ENCODE results near the gene HOXA13. TPM values are rescaled to one million over a fixed set of nuclear protein-coding genes. Genes with fewer than 3 reads are reported as not detected.

HOXA13 gene
- total RNA-seq, 4 donors from 2014 or later = 0.12 TPM; not detected in 3

DNA sequence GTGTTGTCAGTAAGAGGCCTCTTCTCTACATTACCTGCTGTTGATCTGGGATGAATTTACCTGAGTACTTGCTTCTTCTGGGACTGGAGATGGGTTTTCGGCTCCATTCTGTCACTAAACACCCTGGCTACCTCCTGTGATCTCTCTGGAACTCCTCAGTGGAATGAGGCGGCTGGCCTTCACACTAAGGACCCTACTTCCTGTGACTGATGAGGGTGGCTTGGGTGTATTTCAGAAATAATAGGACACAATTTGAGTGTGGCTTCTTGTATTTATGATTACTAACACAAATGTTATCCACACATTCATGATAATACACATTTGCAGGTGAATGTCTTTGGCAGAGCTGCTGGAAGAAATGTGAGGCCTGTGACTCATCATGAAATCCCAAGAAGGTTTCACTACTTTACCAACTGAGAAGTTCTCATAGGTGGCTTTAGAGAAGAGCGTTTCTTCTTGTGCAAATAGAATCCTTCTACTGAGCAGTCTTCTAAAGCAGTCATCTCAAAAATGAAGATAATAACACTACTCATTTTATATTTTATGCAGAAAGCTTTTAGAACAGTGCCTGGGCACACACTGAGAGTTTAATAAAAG, 21.4 kb upstream of the HOXA13 start:
- no peak for ATAC-seq
- H3K27me3 ChIP-seq = peaks cover 99% of the 10 kb centered on the region
- no peaks in the 10 kb centered on the region for H3K9me3 ChIP-seq
- no peak overlapping the region for H3K4me3 ChIP-seq
- H3K36me3 ChIP-seq = no peaks in the 10 kb centered on the region
- H3K27ac ChIP-seq = no peak overlapping the region
- 94 to 100% methylated on average over 1 to 2 of the region's 3 CpGs for WGBS, 2 donors (ENCODE audit: low coverage in 1 of 2)
- H3K4me1 ChIP-seq = peaks cover 0 to 14% (median 0%) of the 10 kb centered on the region in 3 donors
- TF ChIP-seq POLR2AphosphoS5 (IDR thresholded peaks at IDR 0.05) = no peak
- TF ChIP-seq EP300 (IDR thresholded peaks at IDR 0.05) = no peak
- no peak for TF ChIP-seq POLR2A (IDR thresholded peaks at IDR 0.05)
- TF ChIP-seq, protein P1, sequence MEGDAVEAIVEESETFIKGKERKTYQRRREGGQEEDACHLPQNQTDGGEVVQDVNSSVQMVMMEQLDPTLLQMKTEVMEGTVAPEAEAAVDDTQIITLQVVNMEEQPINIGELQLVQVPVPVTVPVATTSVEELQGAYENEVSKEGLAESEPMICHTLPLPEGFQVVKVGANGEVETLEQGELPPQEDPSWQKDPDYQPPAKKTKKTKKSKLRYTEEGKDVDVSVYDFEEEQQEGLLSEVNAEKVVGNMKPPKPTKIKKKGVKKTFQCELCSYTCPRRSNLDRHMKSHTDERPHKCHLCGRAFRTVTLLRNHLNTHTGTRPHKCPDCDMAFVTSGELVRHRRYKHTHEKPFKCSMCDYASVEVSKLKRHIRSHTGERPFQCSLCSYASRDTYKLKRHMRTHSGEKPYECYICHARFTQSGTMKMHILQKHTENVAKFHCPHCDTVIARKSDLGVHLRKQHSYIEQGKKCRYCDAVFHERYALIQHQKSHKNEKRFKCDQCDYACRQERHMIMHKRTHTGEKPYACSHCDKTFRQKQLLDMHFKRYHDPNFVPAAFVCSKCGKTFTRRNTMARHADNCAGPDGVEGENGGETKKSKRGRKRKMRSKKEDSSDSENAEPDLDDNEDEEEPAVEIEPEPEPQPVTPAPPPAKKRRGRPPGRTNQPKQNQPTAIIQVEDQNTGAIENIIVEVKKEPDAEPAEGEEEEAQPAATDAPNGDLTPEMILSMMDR (IDR thresholded peaks at IDR 0.05) = no peak

DNA sequence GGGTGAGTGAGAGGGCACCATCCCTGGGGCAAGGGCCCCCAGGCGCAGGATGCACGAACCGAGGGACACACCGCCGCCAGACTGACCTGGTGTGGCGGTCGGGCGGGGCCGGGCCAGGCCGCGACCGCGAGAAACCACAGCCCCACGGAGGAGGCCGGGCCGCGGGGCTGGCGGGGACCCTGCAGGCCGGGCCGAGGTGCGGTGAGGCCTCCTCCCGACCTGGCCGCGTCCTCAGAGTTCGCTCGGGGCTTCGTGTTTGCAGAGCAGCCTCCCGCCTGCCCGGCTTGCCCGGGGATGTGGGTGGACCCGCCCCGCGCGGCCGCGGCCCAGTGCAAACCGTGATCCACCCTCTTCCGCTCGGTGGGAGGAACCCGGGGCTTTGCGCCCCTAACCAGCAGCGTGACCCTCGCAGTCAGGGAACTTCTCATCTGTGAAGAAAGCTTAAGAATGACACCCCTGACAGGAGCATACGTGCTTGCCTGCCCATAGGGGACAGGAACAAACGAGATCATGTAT, 20.6 kb upstream of the HOXA13 start:
- no peaks in the 10 kb centered on the region for H3K9me3 ChIP-seq
- H3K27ac ChIP-seq = no peak overlapping the region
- no peaks in the 10 kb centered on the region for H3K36me3 ChIP-seq
- 41 to 100% methylated on average over 1 to 5 of the region's 45 CpGs for WGBS, 2 donors (ENCODE audit: low coverage in 1 of 2)
- TF ChIP-seq POLR2AphosphoS5 (IDR thresholded peaks at IDR 0.05) (no peak), POLR2A (IDR thresholded peaks at IDR 0.05) (no peak), EP300 (IDR thresholded peaks at IDR 0.05) (no peak)
- TF ChIP-seq, protein P1 (IDR thresholded peaks at IDR 0.05) = no peak
- no peak overlapping the region for H3K4me3 ChIP-seq
- H3K27me3 ChIP-seq = peaks cover 99% of the 10 kb centered on the region
- no peak for ATAC-seq
- H3K4me1 ChIP-seq = peaks cover 0 to 12% (median 0%) of the 10 kb centered on the region in 3 donors

DNA sequence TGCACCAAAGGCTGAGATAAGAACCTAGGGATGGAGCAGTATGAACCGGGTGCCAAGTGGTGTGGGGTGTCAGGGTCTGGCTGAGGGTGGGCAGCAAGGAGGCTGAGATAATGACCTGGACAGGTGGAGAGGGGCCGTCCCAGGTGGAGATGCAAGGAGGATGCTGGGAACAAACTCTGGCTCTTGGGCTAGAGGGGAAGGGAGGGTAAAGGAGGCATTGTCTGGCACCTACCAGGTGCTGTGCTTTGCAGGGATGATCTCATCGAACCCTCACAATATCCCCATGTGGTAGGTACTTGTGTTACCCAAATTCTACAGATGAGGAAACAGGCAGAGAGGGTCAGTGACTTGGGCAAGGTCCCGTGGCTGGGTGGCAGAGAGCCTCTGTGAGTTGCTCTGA, 19.9 kb upstream of the HOXA13 start:
- no peak overlapping the region for H3K27ac ChIP-seq
- no peaks in the 10 kb centered on the region for H3K9me3 ChIP-seq
- H3K4me3 ChIP-seq = no peak overlapping the region
- ATAC-seq = no peak
- H3K27me3 ChIP-seq = peaks cover 99% of the 10 kb centered on the region
- WGBS, 2 donors (ENCODE audit: low coverage in 1 of 2) = 83 to 90% methylated on average over 1 to 2 of the region's 4 CpGs
- H3K4me1 ChIP-seq = peaks cover 0 to 6% (median 0%) of the 10 kb centered on the region in 3 donors
- TF ChIP-seq POLR2AphosphoS5 (IDR thresholded peaks at IDR 0.05) (no peak), POLR2A (IDR thresholded peaks at IDR 0.05) (no peak)
- TF ChIP-seq, protein P1 (IDR thresholded peaks at IDR 0.05) = no peak
- no peaks in the 10 kb centered on the region for H3K36me3 ChIP-seq

DNA sequence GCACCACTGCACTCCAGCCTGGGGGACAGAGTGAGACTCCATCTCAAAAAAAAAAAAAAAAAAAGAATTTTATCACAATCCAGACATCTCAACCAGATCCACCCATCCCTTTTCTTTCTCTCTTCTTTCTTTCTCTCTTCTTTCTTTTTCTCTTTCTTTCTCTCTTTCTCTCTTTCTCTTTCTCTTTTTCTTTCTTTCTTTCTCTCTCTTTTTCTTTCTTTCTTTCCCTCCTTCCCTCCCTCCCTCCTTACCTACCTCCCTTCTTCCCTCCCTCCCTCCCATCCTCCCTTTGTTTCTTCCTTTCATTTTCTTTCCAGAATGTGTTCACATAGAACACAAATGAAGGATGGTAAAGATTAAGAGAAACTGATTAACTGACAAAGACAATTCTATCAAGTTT, 18.1 kb upstream of the HOXA13 start:
- H3K36me3 ChIP-seq = no peaks in the 10 kb centered on the region
- no peak for ATAC-seq
- H3K27ac ChIP-seq = no peak overlapping the region
- no peak overlapping the region for H3K4me3 ChIP-seq
- peaks cover 99% of the 10 kb centered on the region for H3K27me3 ChIP-seq
- no peak for TF ChIP-seq EP300 (IDR thresholded peaks at IDR 0.05)
- TF ChIP-seq, protein P1 (IDR thresholded peaks at IDR 0.05) = no peak
- no peak for TF ChIP-seq POLR2AphosphoS5 (IDR thresholded peaks at IDR 0.05)
- TF ChIP-seq POLR2A (IDR thresholded peaks at IDR 0.05) = no peak
- no peaks in the 10 kb centered on the region for H3K9me3 ChIP-seq
- peaks cover 0 to 16% (median 4%) of the 10 kb centered on the region in 3 donors for H3K4me1 ChIP-seq

DNA sequence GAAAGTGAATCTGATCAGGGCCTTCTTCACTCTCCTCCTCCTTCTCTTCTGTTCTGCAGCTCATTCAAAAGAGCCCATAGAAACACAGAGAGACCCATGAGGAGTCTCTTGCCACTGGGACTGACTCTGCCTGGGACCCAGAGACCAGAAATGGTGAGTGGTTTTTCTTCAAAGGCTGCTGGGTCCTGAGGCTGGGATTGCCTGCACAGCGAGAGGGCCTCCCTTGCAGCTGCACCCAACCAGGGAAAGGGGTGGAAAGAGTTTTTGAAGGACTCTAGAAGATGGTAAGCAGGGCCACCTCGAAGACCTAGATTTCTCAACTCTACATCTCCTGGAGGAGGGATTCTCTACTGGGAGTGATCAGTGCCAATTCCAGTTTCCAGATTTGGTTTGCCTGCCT, 15.5 kb upstream of the HOXA13 start:
- H3K9me3 ChIP-seq = no peaks in the 10 kb centered on the region
- TF ChIP-seq, protein P1 (IDR thresholded peaks at IDR 0.05) = no peak
- TF ChIP-seq POLR2A (IDR thresholded peaks at IDR 0.05) (no peak), EP300 (IDR thresholded peaks at IDR 0.05) (no peak), POLR2AphosphoS5 (IDR thresholded peaks at IDR 0.05) (no peak)
- no peak for ATAC-seq
- peaks cover 0 to 28% (median 4%) of the 10 kb centered on the region in 3 donors for H3K4me1 ChIP-seq
- H3K36me3 ChIP-seq = no peaks in the 10 kb centered on the region
- H3K4me3 ChIP-seq = no peak overlapping the region
- peaks cover 99% of the 10 kb centered on the region for H3K27me3 ChIP-seq
- H3K27ac ChIP-seq = no peak overlapping the region
- 100% methylated on average over 1 of the region's 2 CpGs; no CpG with 5 or more reads in 1 of the 2 donors for WGBS, 2 donors (ENCODE audit: low coverage in 1 of 2)
